PC-9 (cell line): ENCODE data around the gene SLCO4A1. TPM values are rescaled to one million over a fixed set of nuclear protein-coding genes. Genes with fewer than 3 reads are reported as not detected.

Source experiments
- BruUV-seq: library from RNA; stranded (reverse); fragments of 400-500 nt; replicated peaks from 2 replicates; lab custom pipeline; 2021; lab: Mats Ljungman, UMichigan
- CTCF ChIA-PET: fragments of 300-600 bp; sonication (Branson Sonifier 250); formaldehyde crosslinking; loops from one replicate; lab custom pipeline; 2022; ENCODE audit warnings: antibody characterized with exemption; lab: Charles Lee
- POLR2A ChIA-PET: fragments of 300-600 bp; sonication (Branson Sonifier 250); formaldehyde crosslinking; loops from one replicate; lab custom pipeline; 2022; ENCODE audit warnings: antibody characterized with exemption; ENCODE audit not compliant: unreplicated experiment; lab: Charles Lee
- DNase-seq, 2 experiments: peaks; one replicate each; pipeline versions ENCODE4 v3.0.0 to v3.0.0-alpha.2; 2015 to 2022; ENCODE audit warnings: mixed read lengths in 1 of 2
- H2AFZ ChIP-seq: fragments of 200-600 bp; sonication (generic); 2 replicates; pipeline ENCODE4 v1.8.1; 2017; ENCODE audit warnings: antibody characterized with exemption
- H3F3A ChIP-seq: fragments of 200-600 bp; sonication (generic); 2 replicates; pipeline ENCODE4 v1.8.1; 2017; ENCODE audit warnings: antibody characterized with exemption, mild to moderate bottlenecking, low read depth; ENCODE audit not compliant: insufficient read depth
- H3K27ac ChIP-seq: fragments of 200-600 bp; sonication (generic); 2 replicates; pipeline ENCODE4 v1.6.1; 2016; ENCODE audit warnings: mixed run types
- H3K27me3 ChIP-seq: fragments of 200-600 bp; sonication (generic); 2 replicates; pipeline ENCODE4 v1.6.1; 2016; ENCODE audit warnings: low read depth, mixed run types; ENCODE audit not compliant: insufficient read depth
- H3K36me3 ChIP-seq: fragments of 200-600 bp; sonication (generic); 2 replicates; pipeline ENCODE4 v1.6.1; 2016; ENCODE audit warnings: low read depth, mixed run types
- H3K4me1 ChIP-seq: fragments of 200-600 bp; sonication (generic); replicated peaks from 2 replicates; pipeline ENCODE4 v1.6.1; 2016; ENCODE audit warnings: mixed run types; ENCODE audit not compliant: insufficient read depth
- H3K4me2 ChIP-seq: fragments of 200-600 bp; sonication (generic); 2 replicates; pipeline ENCODE4 v1.6.1; 2017; ENCODE audit warnings: mixed run types
- H3K4me3 ChIP-seq: fragments of 200-600 bp; sonication (generic); 2 replicates; pipeline ENCODE4 v1.6.1; 2016; ENCODE audit warnings: mixed run types
- H3K79me2 ChIP-seq: fragments of 200-600 bp; sonication (generic); 2 replicates; pipeline ENCODE4 v1.6.1; 2017; ENCODE audit warnings: low read depth, mixed run types
- H3K9me2 ChIP-seq: fragments of 200-600 bp; sonication (generic); 2 replicates; pipeline ENCODE4 v1.8.1; 2017; ENCODE audit warnings: mild to moderate bottlenecking; ENCODE audit not compliant: insufficient read depth
- H3K9me3 ChIP-seq: fragments of 200-600 bp; sonication (generic); 2 replicates; pipeline ENCODE4 v1.8.1; 2016; ENCODE audit warnings: low read depth; ENCODE audit not compliant: insufficient read depth
- H4K20me1 ChIP-seq: fragments of 200-600 bp; sonication (generic); 2 replicates; pipeline ENCODE4 v1.8.1; 2017; ENCODE audit not compliant: insufficient read depth
- CTCF ChIP-seq: fragments of 200-600 bp; sonication (generic); conservative IDR thresholded peaks from 2 replicates; pipeline ENCODE4 v1.6.1; 2017; ENCODE audit warnings: mixed run types, antibody characterized with exemption, mild to moderate bottlenecking, moderate library complexity
- EZH2 ChIP-seq: fragments of 200-600 bp; sonication (generic); IDR thresholded peaks from 2 replicates; pipeline ENCODE4 v1.8.0; 2017; ENCODE audit warnings: antibody characterized with exemption, low read depth
- intact Hi-C: fragments of 100-400 bp; cut with micrococcal nuclease; formaldehyde crosslinking; loops from one replicate; pipeline ENCODE4 v1.10.0; 2022; ENCODE audit not compliant: unreplicated experiment
- total RNA-seq: library from RNA; stranded (reverse); gene quantifications from 2 replicates; pipeline ENCODE4 v1.2.3, GENCODE V29; 2021

Gene SLCO4A1
- total RNA-seq, 1 experiment from 2014 or later, result 19.3 TPM

DNA sequence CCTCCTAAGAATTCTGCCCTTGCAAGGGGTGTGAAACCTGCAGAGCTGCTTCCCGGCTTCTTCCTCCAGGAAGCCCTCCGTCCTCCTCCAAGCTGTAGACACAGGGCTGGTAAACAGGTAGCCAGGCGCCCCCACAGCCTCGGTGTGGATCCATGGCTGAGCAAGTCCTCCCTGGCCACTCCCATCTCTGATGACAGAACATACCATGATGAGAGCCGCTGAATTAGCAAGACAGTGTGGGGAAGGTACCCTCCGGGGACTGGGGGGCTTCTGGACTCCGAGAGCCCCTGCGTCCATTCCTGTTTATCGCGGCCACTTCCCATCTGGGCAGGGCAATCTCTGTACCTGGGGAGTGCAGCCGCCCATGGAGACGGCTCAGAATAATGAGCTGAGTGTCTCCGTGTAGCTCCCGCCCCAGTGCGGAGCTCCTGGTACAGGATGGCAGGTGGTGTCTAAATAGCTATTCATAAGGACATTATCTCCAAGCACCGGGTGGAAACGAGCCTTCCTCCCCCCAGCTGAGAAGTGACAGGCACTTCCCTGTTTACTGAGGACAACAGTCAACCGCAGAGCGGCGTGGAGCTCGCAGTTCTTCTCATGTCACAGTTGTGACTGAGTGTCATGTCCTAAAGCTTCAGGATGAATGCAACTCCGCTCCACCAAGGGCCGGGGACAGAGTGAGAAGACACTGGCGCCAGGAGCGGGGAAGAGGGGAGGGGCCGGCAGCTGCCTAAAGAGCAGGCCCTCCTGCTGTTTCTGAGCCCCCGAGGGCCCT, 43.7 kb downstream of the SLCO4A1 start:
- no TSS peak for BruUV-seq
- Histone ChIP-seq H2AFZ (no peak overlapping the region), H3K4me3 (no peak overlapping the region), H3K79me2 (no peaks in the 10 kb centered on the region), H3K27me3 (no peaks in the 10 kb centered on the region), H3K4me2 (no peak overlapping the region), H3F3A (peaks cover 6% of the 10 kb centered on the region; the same call in 1 of the 2 replicates), H3K9me3 (no peaks in the 10 kb centered on the region), H3K36me3 (no peaks in the 10 kb centered on the region), H3K9me2 (no peaks in the 10 kb centered on the region), H4K20me1 (no peaks in the 10 kb centered on the region), H3K4me1 (0 out of 2 replicates have a peak, but pooled peaks cover 7% of the 10 kb centered on the region), H3K27ac (no peak overlapping the region)
- CTCF ChIA-PET, result no interaction called here
- no peak for DNase-seq
- TF ChIP-seq CTCF (no peak), EZH2 (no peak)
- intact Hi-C loops, result loop anchor here (5.0 kb wide), 1 partner anchor 106 kb away; no protein-coding TSS in a partner anchor
- POLR2A ChIA-PET, result no interaction called here

DNA sequence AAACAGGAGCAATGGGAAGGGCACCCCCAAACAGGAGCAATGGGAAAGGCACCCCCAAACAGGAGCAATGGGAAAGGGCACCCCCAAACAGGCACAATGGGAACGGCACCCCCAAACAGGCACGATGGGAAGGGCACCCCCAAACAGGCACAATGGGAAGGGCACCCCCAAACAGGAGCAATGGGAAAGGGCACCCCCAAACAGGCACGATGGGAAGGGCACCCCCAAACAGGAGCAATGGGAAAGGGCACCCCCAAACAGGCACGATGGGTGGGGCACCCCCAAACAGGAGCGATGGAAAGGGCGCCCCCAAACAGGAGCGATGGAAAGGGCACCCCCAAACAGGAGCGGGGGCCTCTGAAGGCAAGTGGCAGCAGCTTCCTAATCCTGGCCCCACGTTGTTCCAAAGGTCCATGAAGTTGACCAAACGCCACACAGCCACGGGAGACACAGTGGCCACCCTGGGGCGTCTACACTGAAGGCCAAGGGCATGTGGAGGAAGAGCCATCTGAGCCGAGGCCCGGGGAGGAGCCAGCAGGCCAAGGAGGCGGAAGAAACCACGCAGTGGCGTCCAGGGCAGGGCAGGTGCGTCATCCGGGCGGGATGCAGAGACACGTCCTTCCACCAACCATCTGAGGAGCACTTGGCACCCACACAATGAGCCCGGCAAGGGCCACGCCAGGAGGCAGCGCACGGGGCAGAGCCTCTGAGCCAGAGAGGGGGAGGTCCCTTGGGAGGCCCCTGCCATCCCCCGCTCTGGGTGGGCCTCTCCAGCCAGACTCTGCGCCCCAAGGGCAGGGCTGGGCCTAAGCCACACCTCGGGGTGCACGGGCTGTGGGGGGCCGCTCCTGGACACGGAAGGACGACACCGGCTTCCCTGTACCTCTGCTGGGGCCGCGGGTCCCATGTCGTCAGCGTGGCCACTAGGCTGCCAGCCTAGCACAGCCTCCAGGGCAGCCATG, 44.8 kb downstream of the SLCO4A1 start:
- peak in 1 of 2 experiments; percentile 72 for DNase-seq
- Histone ChIP-seq H3K4me2 (no peak overlapping the region), H3K36me3 (no peaks in the 10 kb centered on the region), H4K20me1 (no peaks in the 10 kb centered on the region), H3K4me3 (no peak overlapping the region), H3F3A (peaks cover 6% of the 10 kb centered on the region; the same call in 1 of the 2 replicates), H3K4me1 (0 out of 2 replicates have a peak, but pooled peaks cover 7% of the 10 kb centered on the region), H3K27me3 (no peaks in the 10 kb centered on the region), H3K9me3 (no peaks in the 10 kb centered on the region), H3K9me2 (no peaks in the 10 kb centered on the region), H2AFZ (no peak overlapping the region), H3K79me2 (no peaks in the 10 kb centered on the region), H3K27ac (no peak overlapping the region)
- ChIA-PET POLR2A (no interaction called here), CTCF (interaction anchor here (0.5 kb wide), 1 partner anchor 184 kb away, joined by 8 read pairs; no protein-coding TSS in a partner anchor)
- TF ChIP-seq CTCF (no peak), EZH2 (no peak)
- no TSS peak for BruUV-seq
- intact Hi-C loops, result loop anchor here (5.0 kb wide), 1 partner anchor 105 kb away; no protein-coding TSS in a partner anchor

- Histone ChIP-seq H3K4me2 (no peak overlapping the region), H3K27me3 (0 out of 2 replicates have a peak, but pooled peaks cover 7% of the 10 kb centered on the region), H3K36me3 (no peaks in the 10 kb centered on the region), H3K9me3 (no peaks in the 10 kb centered on the region), H3K79me2 (no peaks in the 10 kb centered on the region), H3K9me2 (no peaks in the 10 kb centered on the region), H3K4me3 (no peak overlapping the region), H2AFZ (no peak overlapping the region), H3K27ac (no peak overlapping the region), H3K4me1 (0 out of 2 replicates have a peak, but pooled peaks cover 7% of the 10 kb centered on the region), H4K20me1 (no peaks in the 10 kb centered on the region), H3F3A (peaks cover 6% of the 10 kb centered on the region; the same call in 1 of the 2 replicates)
- POLR2A ChIA-PET, result no interaction called here
- TF ChIP-seq CTCF, result no peak
- TF ChIP-seq EZH2, result no peak
- no TSS peak for BruUV-seq
- CTCF ChIA-PET, result no interaction called here
- no peak for DNase-seq
- intact Hi-C loops, result loop anchor here (5.0 kb wide), 1 partner anchor 104 kb away; no protein-coding TSS in a partner anchor
Observed at GRCh38 chr20:62688083-62688482, 45.8 kb downstream of the SLCO4A1 start.
